ENCODE data around the gene TM9SF3. TPM values are rescaled to one million over a fixed set of nuclear protein-coding genes. Genes with fewer than 3 reads are reported as not detected.

TM9SF3 gene
- total RNA-seq, 1 donor from 2014 or later = 86.1 TPM

DNA sequence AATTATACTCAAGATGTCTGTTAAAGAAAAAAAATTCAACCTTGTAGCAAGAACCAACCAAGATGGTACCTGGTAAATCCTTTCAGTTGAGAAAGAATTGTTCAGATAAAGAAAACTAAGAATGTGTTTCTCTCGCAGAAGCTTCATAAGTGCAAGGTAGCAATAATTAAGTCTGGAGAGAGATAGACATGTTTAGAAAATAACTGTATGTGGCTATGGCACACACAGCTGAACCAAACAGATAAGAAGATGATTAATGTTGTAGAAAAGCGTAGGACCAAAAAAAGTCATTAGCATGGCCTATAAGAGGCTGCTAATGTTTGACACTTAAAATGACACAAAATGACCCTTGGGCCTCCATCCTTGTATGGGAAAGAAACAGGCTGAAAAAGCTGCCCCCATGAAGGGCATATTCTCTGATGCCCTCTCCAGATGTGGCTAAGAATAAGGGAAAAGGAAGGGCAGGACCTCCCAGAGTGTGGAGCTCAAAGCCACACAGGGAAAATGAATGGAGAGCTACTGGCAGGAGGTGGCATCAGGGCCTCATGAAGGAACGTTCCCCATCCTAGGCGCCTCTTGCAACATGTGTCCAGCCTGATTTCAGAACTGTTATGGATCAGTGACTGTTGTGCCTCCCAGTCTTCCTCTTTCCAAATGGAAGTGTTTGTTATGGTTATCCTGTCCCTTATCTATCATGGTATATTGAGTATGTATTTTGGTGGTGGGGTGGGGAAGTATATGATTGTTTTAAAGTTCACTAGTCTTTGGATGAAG lies 103.8 kb downstream of the TM9SF3 start:
- H3K36me3 Mint-ChIP-seq (ENCODE audit: low read depth) = no peaks in the 10 kb centered on the region
- intact Hi-C loops (cut with micrococcal nuclease) = no loop called here
- no peak overlapping the region for H3K27ac Mint-ChIP-seq
- peaks cover 15% of the 10 kb centered on the region for H3K27me3 Mint-ChIP-seq
- no peaks in the 10 kb centered on the region for H3K4me1 Mint-ChIP-seq
- H3K9me3 Mint-ChIP-seq = no peaks in the 10 kb centered on the region
- no peak for DNase-seq
- no peak overlapping the region for H3K4me3 Mint-ChIP-seq

- Mint-ChIP-seq H3K4me3 (no peak overlapping the region), H3K27me3 (peaks cover 16% of the 10 kb centered on the region), H3K36me3 (ENCODE audit: low read depth) (no peaks in the 10 kb centered on the region), H3K9me3 (no peaks in the 10 kb centered on the region), H3K4me1 (no peaks in the 10 kb centered on the region), H3K27ac (no peak overlapping the region)
- intact Hi-C loops (cut with micrococcal nuclease) = no loop called here
- no peak for DNase-seq
Observed at GRCh38 chr10:96478355-96478754, 108.5 kb downstream of the TM9SF3 start.

DNA sequence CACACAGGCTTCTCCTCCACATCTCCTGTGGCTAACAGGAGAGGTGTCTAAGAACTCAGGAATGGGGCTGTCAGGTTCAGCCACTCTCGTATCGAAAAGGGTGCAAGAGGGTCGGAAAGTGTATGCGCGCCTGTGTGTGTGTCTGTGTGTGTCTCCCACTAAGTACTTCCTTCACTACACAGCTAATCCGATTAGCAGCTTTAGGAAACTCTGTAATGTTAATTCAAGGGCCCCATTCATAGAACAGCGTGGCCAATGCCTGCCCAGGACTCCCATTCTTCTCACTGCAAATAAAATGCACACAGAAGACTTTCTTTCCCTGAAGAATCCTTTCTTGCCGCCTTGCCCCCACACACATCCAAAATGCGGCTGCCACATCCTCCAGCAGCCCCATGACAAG lies 112.9 kb downstream of the TM9SF3 start:
- Mint-ChIP-seq H3K9me3 (no peaks in the 10 kb centered on the region), H3K27ac (no peak overlapping the region), H3K4me1 (no peaks in the 10 kb centered on the region), H3K4me3 (no peak overlapping the region), H3K27me3 (peaks cover 14% of the 10 kb centered on the region), H3K36me3 (ENCODE audit: low read depth) (no peaks in the 10 kb centered on the region)
- intact Hi-C loops (cut with micrococcal nuclease) = no loop called here
- no peak for DNase-seq

- DNase-seq = peak; percentile 72
- no peak overlapping the region for H3K4me3 Mint-ChIP-seq
- peaks cover 24% of the 10 kb centered on the region for H3K27me3 Mint-ChIP-seq
- H3K9me3 Mint-ChIP-seq = no peaks in the 10 kb centered on the region
- H3K27ac Mint-ChIP-seq = no peak overlapping the region
- H3K4me1 Mint-ChIP-seq = no peaks in the 10 kb centered on the region
- H3K36me3 Mint-ChIP-seq (ENCODE audit: low read depth) = no peaks in the 10 kb centered on the region
- intact Hi-C loops (cut with micrococcal nuclease) = no loop called here
Observed at GRCh38 chr10:96470116-96470743, 116.6 kb downstream of the TM9SF3 start.

DNA sequence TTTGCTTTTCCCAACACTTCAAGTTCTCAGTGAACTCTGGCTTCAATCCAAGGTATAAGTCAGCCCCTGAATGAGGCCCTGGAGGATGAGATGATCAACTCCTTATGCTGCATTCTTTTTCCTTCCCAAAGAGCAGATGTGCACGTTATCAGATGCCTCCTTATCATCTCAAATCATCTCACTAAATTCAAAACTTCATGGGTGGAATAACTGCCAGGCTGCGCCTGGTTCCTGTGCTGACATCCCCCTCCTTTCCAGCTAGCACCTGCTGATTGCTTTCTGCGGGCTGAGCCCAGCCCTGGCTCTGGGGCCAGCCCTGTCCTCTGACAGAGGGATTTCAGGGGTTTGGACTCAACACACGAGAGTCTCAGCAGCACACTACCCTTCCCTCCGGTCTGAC lies 118.0 kb downstream of the TM9SF3 start:
- no peaks in the 10 kb centered on the region for H3K36me3 Mint-ChIP-seq (ENCODE audit: low read depth)
- no peaks in the 10 kb centered on the region for H3K9me3 Mint-ChIP-seq
- no peak overlapping the region for H3K27ac Mint-ChIP-seq
- peaks cover 19% of the 10 kb centered on the region for H3K27me3 Mint-ChIP-seq
- intact Hi-C loops (cut with micrococcal nuclease) = no loop called here
- no peak for DNase-seq
- H3K4me3 Mint-ChIP-seq = no peak overlapping the region
- H3K4me1 Mint-ChIP-seq = no peaks in the 10 kb centered on the region

Other genes starting within 250 kb of the TM9SF3 start
- gene OPALIN, start 228.0 kb downstream of the TM9SF3 start, total RNA-seq = not detected in 2 replicates
- not detected in 2 replicates for gene TLL2, start 73.1 kb downstream of the TM9SF3 start, total RNA-seq
- gene PIK3AP1, start 133.5 kb upstream of the TM9SF3 start, total RNA-seq = 9.6 and 11.7 TPM in 2 replicates
- 20.5 and 22.6 TPM in 2 replicates for gene LCOR, start 245.3 kb upstream of the TM9SF3 start, total RNA-seq

Data from activated CD4-positive, alpha-beta T cell treated with anti-CD3 and anti-CD28 coated beads, Interleukin-2, amount 10 ng/mL, durations not matched to agents 24 days and 14 days (primary cell).